Neuronal stem cell (in vitro differentiated cells): ENCODE results near the gene PLXNB3.

Experiments used
- DNase-seq: peaks from one replicate; pipeline ENCODE4 v3.0.0-alpha.2; 2013; ENCODE audit warnings: low spot score
- H2AFZ ChIP-seq: one replicate; pipeline ENCODE4 v1.6.1; 2013; ENCODE audit warnings: mild to moderate bottlenecking, low read length, inconsistent platforms
- H2AK5ac ChIP-seq: 2 replicates; pipeline ENCODE4 v1.6.1; 2013; ENCODE audit warnings: low read depth, mild to moderate bottlenecking, inconsistent platforms, low read length, moderate library complexity, mixed read lengths
- H2BK120ac ChIP-seq: 2 replicates; pipeline ENCODE4 v1.6.1; 2013; ENCODE audit warnings: low read depth, mild to moderate bottlenecking, inconsistent platforms, low read length, moderate library complexity, mixed read lengths
- H2BK12ac ChIP-seq: one replicate; pipeline ENCODE4 v1.6.1; 2013; ENCODE audit warnings: low read length, inconsistent platforms
- H2BK15ac ChIP-seq: 2 replicates; pipeline ENCODE4 v1.6.1; 2013; ENCODE audit warnings: mild to moderate bottlenecking, low read length, inconsistent platforms, mixed read lengths
- H2BK5ac ChIP-seq: one replicate; pipeline ENCODE4 v1.6.1; 2013; ENCODE audit warnings: inconsistent platforms, mild to moderate bottlenecking, low read length, moderate library complexity
- H3K14ac ChIP-seq: one replicate; pipeline ENCODE4 v1.6.1; 2013; ENCODE audit warnings: low read length, inconsistent platforms
- H3K18ac ChIP-seq: 2 replicates; pipeline ENCODE4 v1.6.1; 2013; ENCODE audit warnings: low read length, inconsistent platforms
- H3K23ac ChIP-seq: 2 replicates; pipeline ENCODE4 v1.6.1; 2013; ENCODE audit warnings: low read depth, mild to moderate bottlenecking, mixed read lengths, low read length, inconsistent platforms; ENCODE audit not compliant: poor library complexity
- H3K27ac ChIP-seq: replicated peaks from 3 replicates; pipeline ENCODE4 v1.5.1; 2013; ENCODE audit warnings: low read length, inconsistent platforms
- H3K27me3 ChIP-seq, 3 experiments: 2 replicates each; pipeline ENCODE4 v1.6.1; 2013; ENCODE audit warnings: low read length in 3 of 3, mild to moderate bottlenecking in 2 of 3, inconsistent platforms in 1 of 3, low read depth in 1 of 3, mixed read lengths in 1 of 3, moderate library complexity in 1 of 3; ENCODE audit not compliant: control insufficient read depth in 3 of 3, insufficient read depth in 3 of 3
- H3K36me3 ChIP-seq, 2 donors: replicated peaks in 1 of 2; 2 replicates each; pipeline ENCODE4 v1.6.1; 2013; ENCODE audit warnings: low read length in 2 of 2; ENCODE audit not compliant: control insufficient read depth in 2 of 2, insufficient read depth in 2 of 2
- H3K4ac ChIP-seq: 2 replicates; pipeline ENCODE4 v1.6.1; 2013; ENCODE audit warnings: inconsistent platforms, mild to moderate bottlenecking, low read length, moderate library complexity
- H3K4me1 ChIP-seq, 2 donors: 1 replicate in 1 of 2; 2 replicates in 1 of 2; pipeline ENCODE4 v1.6.1; 2013; ENCODE audit warnings: low read length in 2 of 2, low read depth in 1 of 2; ENCODE audit not compliant: control insufficient read depth in 2 of 2, insufficient read depth in 1 of 2
- H3K4me2 ChIP-seq: one replicate; pipeline ENCODE4 v1.6.1; 2013; ENCODE audit warnings: mild to moderate bottlenecking, low read length, inconsistent platforms; ENCODE audit not compliant: insufficient read depth, poor library complexity, severe bottlenecking
- H3K4me3 ChIP-seq, 2 donors: 2 replicates each; pipeline ENCODE4 v1.5.1; 2013; ENCODE audit warnings: low read length in 2 of 2, mild to moderate bottlenecking in 2 of 2, inconsistent platforms in 1 of 2, moderate library complexity in 1 of 2
- H3K79me1 ChIP-seq: one replicate; pipeline ENCODE4 v1.6.1; 2013; ENCODE audit warnings: low read depth, mild to moderate bottlenecking, inconsistent platforms, low read length, moderate library complexity
- H3K9ac ChIP-seq: one replicate; pipeline ENCODE4 v1.6.1; 2013; ENCODE audit warnings: mild to moderate bottlenecking, low read depth, low read length, inconsistent platforms; ENCODE audit not compliant: poor library complexity
- H3K9me3 ChIP-seq, 2 donors: replicated peaks in 1 of 2; 2 replicates each; pipeline versions ENCODE3 to v1.6.1; 2013; ENCODE audit warnings: low read length in 2 of 2, mild to moderate bottlenecking in 2 of 2, inconsistent platforms in 1 of 2, low read depth in 1 of 2, mixed read lengths in 1 of 2, moderate library complexity in 1 of 2; ENCODE audit not compliant: control insufficient read depth in 2 of 2, insufficient read depth in 1 of 2
- H4K8ac ChIP-seq: one replicate; pipeline ENCODE4 v1.6.1; 2013; ENCODE audit warnings: low read depth, mild to moderate bottlenecking, inconsistent platforms, low read length, moderate library complexity
- H4K91ac ChIP-seq: one replicate; pipeline ENCODE4 v1.6.1; 2013; ENCODE audit warnings: low read length, low read depth, mild to moderate bottlenecking, inconsistent platforms; ENCODE audit not compliant: poor library complexity
- WGBS, 2 donors: extraction: QIAGEN DNeasy Blood & Tissue Kit; methylation state at CpG; one replicate each; pipeline ENCODE4 v1.1.7; 2013; ENCODE audit warnings: missing lambda C conversion rate in 2 of 2, mixed read lengths in 1 of 2; ENCODE audit not compliant: insufficient read length in 2 of 2, insufficient replicate concordance in 1 of 2; ENCODE audit errors: extremely low coverage in 2 of 2; 5-methylcytosine and 5-hydroxymethylcytosine counted together

Gene PLXNB3

DNA sequence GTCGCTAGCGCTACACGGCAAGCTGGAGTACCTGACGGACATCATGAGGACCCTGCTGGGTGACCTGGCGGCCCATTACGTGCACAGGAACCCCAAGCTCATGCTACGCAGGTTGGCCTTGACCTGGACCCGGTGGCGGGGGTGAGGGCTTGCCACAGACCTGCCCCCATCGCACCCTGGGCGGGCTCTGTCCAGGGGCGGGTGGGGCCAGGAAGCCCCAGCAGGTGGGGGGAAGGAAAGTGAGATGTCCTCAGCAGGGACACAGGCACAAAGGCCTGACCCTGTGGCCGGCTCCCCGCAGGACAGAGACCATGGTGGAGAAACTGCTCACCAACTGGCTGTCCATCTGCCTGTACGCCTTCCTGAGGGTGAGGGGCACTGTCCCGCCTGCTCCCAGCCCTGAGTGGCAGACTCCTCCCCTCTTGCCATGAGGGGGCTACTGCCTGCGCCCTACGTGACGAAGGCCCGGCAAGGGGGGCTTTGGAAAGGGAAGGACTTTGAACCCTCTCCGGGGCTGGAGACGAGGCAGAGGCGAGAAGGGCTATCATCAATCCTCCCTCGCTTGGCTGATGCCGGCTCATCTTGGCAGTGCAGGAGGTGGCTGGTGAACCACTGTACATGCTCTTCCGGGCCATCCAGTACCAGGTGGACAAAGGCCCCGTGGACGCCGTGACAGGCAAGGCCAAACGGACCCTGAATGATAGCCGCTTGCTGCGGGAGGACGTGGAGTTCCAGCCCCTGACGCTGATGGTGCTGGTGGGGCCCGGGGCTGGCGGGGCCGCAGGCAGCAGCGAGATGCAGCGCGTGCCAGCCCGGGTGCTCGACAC, 11.5 kb downstream of the PLXNB3 start:
- Histone ChIP-seq H2BK120ac (no peak overlapping the region), H2BK15ac (no peak overlapping the region), H3K4me3 (no peak overlapping the region), H4K91ac (no peak overlapping the region), H3K4ac (no peak overlapping the region), H2BK5ac (no peak overlapping the region), H3K9ac (no peak overlapping the region), H3K27me3 (no peaks in the 10 kb centered on the region), H3K36me3 (no peaks in the 10 kb centered on the region), H2AK5ac (no peak overlapping the region), H3K79me1 (no peaks in the 10 kb centered on the region), H4K8ac (no peak overlapping the region), H3K23ac (no peak overlapping the region), H3K4me2 (no peak overlapping the region), H3K9me3 (no peaks in the 10 kb centered on the region), H3K4me1 (peaks cover 0 to 1% of the 10 kb centered on the region in 2 donors), H3K14ac (no peak overlapping the region), H3K27ac (no peak overlapping the region), H3K18ac (no peak overlapping the region), H2AFZ (no peak overlapping the region), H2BK12ac (no peak overlapping the region)
- no CpG with 5 or more reads among the region's 42 CpGs for WGBS, 2 donors
- DNase-seq, result no peak

GRCh38 chrX:153776120-153776599, 12.1 kb downstream of the PLXNB3 start:
- no peak for DNase-seq
- no peak overlapping the region for H2BK120ac ChIP-seq
- no peak overlapping the region for H3K4me3 ChIP-seq
- H3K27me3 ChIP-seq, result no peaks in the 10 kb centered on the region
- no peak overlapping the region for H2BK15ac ChIP-seq
- WGBS, 2 donors, result no CpG with 5 or more reads among the region's 20 CpGs
- H3K79me1 ChIP-seq, result no peaks in the 10 kb centered on the region
- no peak overlapping the region for H4K91ac ChIP-seq
- H4K8ac ChIP-seq, result no peak overlapping the region
- H3K4ac ChIP-seq, result no peak overlapping the region
- H3K23ac ChIP-seq, result no peak overlapping the region
- no peak overlapping the region for H2BK5ac ChIP-seq
- H2BK12ac ChIP-seq, result no peak overlapping the region
- no peaks in the 10 kb centered on the region for H3K9me3 ChIP-seq
- no peak overlapping the region for H3K14ac ChIP-seq
- no peak overlapping the region for H3K4me2 ChIP-seq
- no peaks in the 10 kb centered on the region for H3K36me3 ChIP-seq
- no peak overlapping the region for H2AFZ ChIP-seq
- H2AK5ac ChIP-seq, result no peak overlapping the region
- no peak overlapping the region for H3K9ac ChIP-seq
- H3K27ac ChIP-seq, result no peak overlapping the region
- H3K4me1 ChIP-seq, result peaks cover 0 to 1% of the 10 kb centered on the region in 2 donors
- no peak overlapping the region for H3K18ac ChIP-seq

DNA sequence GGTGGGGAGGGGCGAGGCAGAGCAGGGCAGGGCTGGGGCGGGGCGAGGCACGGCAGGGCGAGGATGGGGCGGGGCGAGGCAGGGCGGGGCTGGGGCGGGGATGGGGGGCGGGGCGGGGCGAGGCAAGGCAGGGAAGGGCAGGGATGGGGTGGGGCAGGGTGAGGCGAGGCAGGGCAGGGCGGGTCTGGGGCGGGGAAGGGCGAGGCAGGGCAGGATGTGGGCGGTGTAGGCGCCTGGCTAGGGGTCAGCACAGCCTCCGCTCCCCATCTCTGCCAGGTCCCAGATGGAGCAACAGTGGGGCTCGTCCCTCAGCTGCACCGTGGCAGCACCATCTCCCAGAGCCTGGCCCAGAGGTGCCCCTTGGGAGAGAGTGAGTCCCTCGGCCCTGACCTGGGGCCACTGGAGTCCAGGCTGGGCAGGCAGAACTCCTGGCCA, 12.6 kb downstream of the PLXNB3 start:
- H3K9ac ChIP-seq, result no peak overlapping the region
- no peak overlapping the region for H2BK15ac ChIP-seq
- no peak overlapping the region for H3K14ac ChIP-seq
- no peak overlapping the region for H2BK5ac ChIP-seq
- no peak overlapping the region for H3K27ac ChIP-seq
- no peak overlapping the region for H3K4ac ChIP-seq
- H3K4me2 ChIP-seq, result no peak overlapping the region
- H3K4me3 ChIP-seq, result no peak overlapping the region
- no peaks in the 10 kb centered on the region for H3K79me1 ChIP-seq
- no peaks in the 10 kb centered on the region for H3K9me3 ChIP-seq
- WGBS, 2 donors, result no CpG with 5 or more reads among the region's 22 CpGs
- H3K18ac ChIP-seq, result no peak overlapping the region
- peaks cover 0 to 1% of the 10 kb centered on the region in 2 donors for H3K4me1 ChIP-seq
- no peak overlapping the region for H3K23ac ChIP-seq
- no peak overlapping the region for H2BK12ac ChIP-seq
- no peaks in the 10 kb centered on the region for H3K36me3 ChIP-seq
- no peak overlapping the region for H4K8ac ChIP-seq
- no peak for DNase-seq
- no peak overlapping the region for H4K91ac ChIP-seq
- H2AK5ac ChIP-seq, result no peak overlapping the region
- no peak overlapping the region for H2AFZ ChIP-seq
- no peaks in the 10 kb centered on the region for H3K27me3 ChIP-seq
- no peak overlapping the region for H2BK120ac ChIP-seq

DNA sequence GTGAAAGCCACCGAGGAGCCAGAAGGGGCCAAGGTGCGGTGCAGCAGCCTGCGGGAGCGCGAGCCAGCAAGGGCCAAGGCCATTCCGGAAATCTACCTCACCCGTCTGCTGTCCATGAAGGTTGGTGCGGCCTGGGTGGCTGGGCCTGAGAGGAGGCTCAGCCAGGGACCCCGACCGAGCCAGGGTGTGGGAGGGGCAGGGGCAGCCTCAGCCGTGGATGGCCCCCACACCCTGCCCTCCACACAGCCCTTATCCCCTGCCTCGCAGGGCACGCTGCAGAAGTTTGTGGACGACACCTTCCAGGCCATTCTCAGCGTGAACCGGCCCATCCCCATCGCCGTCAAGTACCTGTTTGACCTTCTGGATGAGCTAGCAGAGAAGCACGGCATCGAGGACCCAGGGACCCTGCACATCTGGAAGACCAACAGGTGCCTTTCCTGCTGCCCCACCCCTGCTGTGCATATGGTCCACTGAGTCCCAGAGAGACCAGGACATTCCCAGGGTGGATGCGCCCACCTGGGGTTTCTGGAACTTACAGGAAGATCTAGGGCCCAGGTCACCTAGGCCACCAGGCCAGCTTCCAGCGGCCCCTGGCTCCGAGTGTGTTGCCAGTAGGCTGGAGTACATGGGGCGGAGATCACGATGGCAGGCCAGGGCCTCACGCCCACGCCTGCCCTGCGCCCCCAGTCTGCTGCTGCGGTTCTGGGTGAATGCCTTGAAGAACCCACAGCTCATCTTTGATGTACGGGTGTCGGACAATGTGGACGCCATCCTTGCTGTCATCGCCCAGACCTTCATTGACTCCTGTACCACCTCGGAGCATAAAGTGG, 13.4 kb downstream of the PLXNB3 start:
- H2AFZ ChIP-seq, result no peak overlapping the region
- DNase-seq, result no peak
- no peak overlapping the region for H2AK5ac ChIP-seq
- H4K91ac ChIP-seq, result no peak overlapping the region
- H3K4me3 ChIP-seq, result no peak overlapping the region
- H3K36me3 ChIP-seq, result no peaks in the 10 kb centered on the region
- no peak overlapping the region for H2BK15ac ChIP-seq
- no peak overlapping the region for H3K4me2 ChIP-seq
- H2BK120ac ChIP-seq, result no peak overlapping the region
- no CpG with 5 or more reads among the region's 34 CpGs for WGBS, 2 donors
- no peak overlapping the region for H3K23ac ChIP-seq
- H3K14ac ChIP-seq, result no peak overlapping the region
- no peak overlapping the region for H2BK12ac ChIP-seq
- H3K27ac ChIP-seq, result no peak overlapping the region
- no peak overlapping the region for H3K4ac ChIP-seq
- H3K9ac ChIP-seq, result no peak overlapping the region
- H3K9me3 ChIP-seq, result no peaks in the 10 kb centered on the region
- no peak overlapping the region for H4K8ac ChIP-seq
- H3K18ac ChIP-seq, result no peak overlapping the region
- no peaks in the 10 kb centered on the region for H3K27me3 ChIP-seq
- no peaks in the 10 kb centered on the region for H3K79me1 ChIP-seq
- H2BK5ac ChIP-seq, result no peak overlapping the region
- H3K4me1 ChIP-seq, result peaks cover 0 to 1% of the 10 kb centered on the region in 2 donors
